ENCODE data around the gene GET4. TPM values are rescaled to one million over a fixed set of nuclear protein-coding genes. Genes with fewer than 3 reads are reported as not detected.
"Not testable (repeated sequence)": the region's sequence is repeated elsewhere in the genome, so short reads cannot be mapped to it uniquely, and the experiment has no call there.

Gene GET4
- total RNA-seq, 2 experiments from 2014 or later: 44.1 to 44.7 TPM

GRCh38 chr7:907158-907980, 31.0 kb downstream of the GET4 start:
- Mint-ChIP-seq H3K27ac (no peak overlapping the region), H3K4me3 (no peak overlapping the region), H3K9me3 (no peaks in the 10 kb centered on the region), H3K27me3 (no peaks in the 10 kb centered on the region), H3K36me3 (no peaks in the 10 kb centered on the region), H3K4me1 (peaks cover 3% of the 10 kb centered on the region)
- DNase-seq: peak; percentile 62
- peak; percentile 28 for ATAC-seq (ENCODE audit: low read depth)
- POLR2A ChIA-PET: interaction anchor here (0.6 to 2.1 kb wide), 4 partner anchors 16 to 68 kb away, joined by 3 to 6 read pairs (median 4); no protein-coding TSS in a partner anchor

- Mint-ChIP-seq H3K9me3 (no peaks in the 10 kb centered on the region), H3K27me3 (no peaks in the 10 kb centered on the region), H3K4me3 (no peak overlapping the region), H3K36me3 (no peaks in the 10 kb centered on the region), H3K27ac (no peak overlapping the region), H3K4me1 (peaks cover 3% of the 10 kb centered on the region)
- POLR2A ChIA-PET: interaction anchor here (0.6 to 2.1 kb wide), 3 partner anchors 15 to 67 kb away, joined by 3 to 6 read pairs (median 5); no protein-coding TSS in a partner anchor
- DNase-seq: no peak
- ATAC-seq (ENCODE audit: low read depth): peak; percentile 8
These were observed 31.8 kb downstream of the GET4 start for GRCh38 chr7:908159-908581.

DNA sequence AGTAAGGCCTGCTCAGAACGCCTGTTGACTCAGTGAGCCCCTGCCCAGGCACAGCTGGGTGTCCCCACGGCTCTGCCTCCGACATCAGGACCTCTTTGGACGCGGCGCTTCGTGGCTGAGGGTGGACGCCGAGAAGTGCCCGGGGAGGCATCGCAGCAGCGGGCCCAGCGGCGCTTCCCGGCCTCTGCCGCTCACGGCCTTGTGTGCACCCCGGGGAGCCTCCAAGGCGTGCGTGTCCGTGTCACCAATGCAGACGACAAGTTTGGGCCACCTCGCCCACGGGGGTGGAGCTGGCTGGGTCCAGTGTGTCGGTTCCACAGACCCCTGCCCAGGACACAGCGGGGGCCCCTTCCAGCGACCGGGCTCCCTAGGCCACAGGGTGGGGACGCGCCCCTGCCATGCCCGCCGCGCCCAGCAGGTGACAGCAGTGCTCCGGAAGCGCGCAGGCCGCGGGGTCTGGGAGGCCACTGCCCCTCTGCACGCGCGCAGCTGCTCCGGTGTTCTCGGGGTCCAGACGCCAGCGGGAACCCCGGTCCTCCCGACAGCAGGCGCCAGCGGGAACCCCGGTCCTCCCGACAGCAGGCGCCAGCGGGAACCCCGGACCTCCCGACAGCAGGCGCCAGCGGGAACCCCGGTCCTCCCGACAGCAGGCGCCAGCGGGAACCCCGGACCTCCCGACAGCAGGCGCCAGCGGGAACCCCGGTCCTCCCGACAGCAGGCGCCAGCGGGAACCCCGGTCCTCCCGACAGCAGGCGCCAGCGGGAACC, 32.4 kb downstream of the GET4 start:
- not testable (repeated sequence) for H3K4me1 Mint-ChIP-seq, H3K4me3 Mint-ChIP-seq, H3K36me3 Mint-ChIP-seq, H3K27ac Mint-ChIP-seq, H3K27me3 Mint-ChIP-seq, H3K9me3 Mint-ChIP-seq
- ATAC-seq (ENCODE audit: low read depth): peak; percentile 69
- peak; percentile 79 for DNase-seq
- POLR2A ChIA-PET: interaction anchor here (0.6 to 2.1 kb wide), 3 partner anchors 14 to 419 kb away, joined by 4 to 7 read pairs (median 5); no protein-coding TSS in a partner anchor

DNA sequence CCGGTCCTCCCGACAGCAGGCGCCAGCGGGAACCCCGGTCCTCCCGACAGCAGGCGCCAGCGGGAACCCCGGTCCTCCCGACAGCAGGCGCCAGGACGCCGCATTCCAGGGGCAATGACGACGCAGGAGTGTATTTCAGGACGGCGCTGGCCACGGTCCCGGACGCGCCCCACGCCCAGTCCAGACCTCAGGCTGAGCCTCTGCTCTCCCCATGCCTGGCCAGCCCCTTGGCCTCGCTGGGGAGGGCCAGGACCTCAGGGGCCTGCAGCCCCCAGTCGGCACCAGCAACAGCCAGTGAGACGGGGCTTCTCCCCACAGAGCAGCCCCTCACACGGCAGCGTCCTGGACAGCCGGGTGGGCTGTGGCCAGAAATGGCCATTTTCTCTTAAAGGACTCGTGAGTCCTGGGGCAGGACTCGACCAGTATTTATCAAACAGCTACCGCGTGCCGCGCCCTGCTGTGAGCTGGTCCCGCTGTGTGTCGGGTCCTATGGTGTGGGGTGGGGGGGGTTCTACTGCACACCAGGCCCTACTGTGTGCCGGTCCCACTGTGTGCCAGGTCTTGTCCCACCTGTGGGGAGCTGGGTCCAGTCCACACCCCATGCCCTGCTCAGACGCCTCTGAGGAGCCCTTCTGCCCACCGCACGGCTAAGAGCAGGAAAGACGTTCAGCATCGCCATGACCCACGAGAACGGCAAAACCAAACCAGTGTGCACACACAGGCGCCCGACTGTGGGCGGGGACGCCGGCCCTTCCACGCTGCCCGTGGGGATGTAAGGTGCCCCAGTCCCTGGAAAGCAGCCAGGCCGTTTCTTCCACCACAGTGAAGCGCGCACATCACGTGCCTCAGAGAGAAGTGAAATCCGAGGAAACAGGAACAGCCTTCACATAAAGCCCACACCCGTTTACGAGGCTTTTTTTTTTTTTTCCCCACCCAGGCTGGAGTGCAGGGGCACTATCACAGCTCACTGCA, 33.3 kb downstream of the GET4 start:
- Mint-ChIP-seq H3K36me3 (no peaks in the 10 kb centered on the region), H3K27me3 (no peaks in the 10 kb centered on the region), H3K27ac (no peak overlapping the region), H3K4me1 (peaks cover 3% of the 10 kb centered on the region), H3K4me3 (no peak overlapping the region), H3K9me3 (no peaks in the 10 kb centered on the region)
- DNase-seq (no peak), ATAC-seq (ENCODE audit: low read depth) (no peak)
- POLR2A ChIA-PET: interaction anchor here (0.5 to 1.9 kb wide), 4 partner anchors 13 to 418 kb away, joined by 3 to 7 read pairs (median 4); partner anchors contain the start of gene COX19

DNA sequence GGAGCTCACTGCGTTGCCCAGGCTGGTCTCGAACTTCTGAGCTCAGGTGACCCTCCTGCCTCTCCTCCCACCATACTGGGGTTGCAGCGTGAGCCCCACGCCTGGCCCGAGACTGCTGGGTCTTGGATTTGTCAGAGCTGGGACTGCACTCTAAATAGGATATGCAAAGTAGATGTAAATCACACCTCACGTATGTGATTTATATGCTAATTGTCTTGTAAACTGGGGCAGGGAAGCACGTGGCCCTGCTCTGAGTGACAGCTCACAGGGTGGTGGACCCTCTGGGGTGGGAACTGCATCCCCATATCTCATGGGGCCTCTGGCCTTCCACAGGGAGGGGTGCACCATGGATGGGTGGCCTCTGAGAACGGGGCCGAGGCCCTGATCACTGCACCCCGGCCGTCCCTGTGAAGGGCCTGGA, 34.1 kb downstream of the GET4 start:
- Mint-ChIP-seq H3K4me1 (peaks cover 3% of the 10 kb centered on the region), H3K36me3 (no peaks in the 10 kb centered on the region), H3K27ac (no peak overlapping the region), H3K9me3 (no peaks in the 10 kb centered on the region), H3K27me3 (no peaks in the 10 kb centered on the region), H3K4me3 (no peak overlapping the region)
- ATAC-seq (ENCODE audit: low read depth) (no peak), DNase-seq (no peak)
- POLR2A ChIA-PET: interaction anchor here (0.5 to 1.9 kb wide), 3 partner anchors 12 to 65 kb away, joined by 3 to 7 read pairs (median 5); partner anchors contain the start of gene COX19

DNA sequence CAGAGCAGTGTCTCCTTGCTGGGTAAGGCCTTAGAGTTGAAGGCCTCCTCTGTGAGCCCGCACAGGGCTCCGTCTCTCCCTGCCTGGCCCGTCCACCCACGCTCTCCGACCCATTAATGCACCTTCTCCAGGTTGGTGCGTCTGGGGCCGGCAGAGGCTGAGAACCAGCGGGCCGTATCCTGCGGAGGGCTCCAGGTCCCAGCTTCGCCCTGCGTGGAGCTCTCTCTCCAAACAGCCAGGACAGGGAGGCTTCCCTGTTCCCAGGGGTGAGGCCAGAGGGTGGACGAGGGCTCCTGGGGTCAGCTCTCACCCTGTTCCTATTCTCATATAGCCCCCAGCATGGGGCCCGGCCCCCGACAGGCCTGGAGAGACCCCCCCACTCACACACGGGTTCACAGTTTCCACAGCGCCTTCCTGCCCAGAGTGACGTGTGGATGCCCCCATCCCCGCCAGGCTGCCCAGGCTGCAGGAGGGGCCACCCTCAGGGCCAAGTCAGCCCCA, 34.6 kb downstream of the GET4 start:
- Mint-ChIP-seq H3K27me3 (no peaks in the 10 kb centered on the region), H3K27ac (no peak overlapping the region), H3K4me3 (no peak overlapping the region), H3K4me1 (peaks cover 3% of the 10 kb centered on the region), H3K36me3 (no peaks in the 10 kb centered on the region), H3K9me3 (no peaks in the 10 kb centered on the region)
- DNase-seq (no peak), ATAC-seq (ENCODE audit: low read depth) (no peak)
- POLR2A ChIA-PET: interaction anchor here (1.9 kb wide), 1 partner anchor 12 kb away, joined by 7 read pairs; no protein-coding TSS in a partner anchor

DNA sequence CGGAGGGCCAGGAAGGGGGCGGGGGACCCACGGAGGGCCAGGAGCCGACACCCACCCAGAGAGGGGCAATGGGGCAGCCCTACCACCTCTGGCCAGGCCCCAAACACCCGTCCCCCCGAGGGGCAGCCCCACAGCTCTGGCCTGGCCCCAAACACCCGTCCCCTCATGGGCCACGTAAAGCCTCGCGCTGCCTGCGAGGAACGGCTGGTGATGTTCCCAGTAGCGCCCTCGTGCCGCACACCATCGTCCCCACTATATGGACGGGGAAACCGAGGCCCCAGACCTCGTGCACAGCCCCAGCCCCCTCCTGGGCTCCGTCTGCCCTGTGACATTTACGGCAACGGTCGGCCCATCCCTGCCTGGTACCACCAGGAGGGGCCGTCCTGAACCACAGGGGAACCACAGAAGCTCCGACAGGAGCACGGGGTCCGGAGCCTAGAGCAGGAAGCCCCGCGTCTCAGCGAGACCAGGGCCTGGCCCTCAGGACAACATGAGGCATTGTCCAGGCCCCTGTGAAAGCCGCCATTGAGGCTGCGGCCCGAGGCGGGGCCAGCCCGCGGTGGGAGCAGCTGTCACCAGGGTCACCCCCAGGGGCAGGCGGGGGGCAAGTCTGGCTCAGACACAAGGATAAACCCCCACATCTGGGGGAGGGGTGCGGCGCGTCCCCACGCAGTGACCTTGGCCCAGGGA, 35.6 kb downstream of the GET4 start:
- Mint-ChIP-seq H3K36me3 (no peaks in the 10 kb centered on the region), H3K9me3 (no peaks in the 10 kb centered on the region)
- POLR2A ChIA-PET: no interaction called here

GRCh38 chr7:913736-914520, 37.6 kb downstream of the GET4 start:
- POLR2A ChIA-PET: no interaction called here
- no peak overlapping the region for H3K4me3 Mint-ChIP-seq

More for the DNA sequence above, 35.6 kb downstream of the GET4 start:
- DNase-seq (no peak), ATAC-seq (ENCODE audit: low read depth) (no peak)
- H3K27me3 Mint-ChIP-seq: no peaks in the 10 kb centered on the region
- no peak overlapping the region for H3K4me3 Mint-ChIP-seq
- peaks cover 3% of the 10 kb centered on the region for H3K4me1 Mint-ChIP-seq
- H3K27ac Mint-ChIP-seq: no peak overlapping the region

DNA sequence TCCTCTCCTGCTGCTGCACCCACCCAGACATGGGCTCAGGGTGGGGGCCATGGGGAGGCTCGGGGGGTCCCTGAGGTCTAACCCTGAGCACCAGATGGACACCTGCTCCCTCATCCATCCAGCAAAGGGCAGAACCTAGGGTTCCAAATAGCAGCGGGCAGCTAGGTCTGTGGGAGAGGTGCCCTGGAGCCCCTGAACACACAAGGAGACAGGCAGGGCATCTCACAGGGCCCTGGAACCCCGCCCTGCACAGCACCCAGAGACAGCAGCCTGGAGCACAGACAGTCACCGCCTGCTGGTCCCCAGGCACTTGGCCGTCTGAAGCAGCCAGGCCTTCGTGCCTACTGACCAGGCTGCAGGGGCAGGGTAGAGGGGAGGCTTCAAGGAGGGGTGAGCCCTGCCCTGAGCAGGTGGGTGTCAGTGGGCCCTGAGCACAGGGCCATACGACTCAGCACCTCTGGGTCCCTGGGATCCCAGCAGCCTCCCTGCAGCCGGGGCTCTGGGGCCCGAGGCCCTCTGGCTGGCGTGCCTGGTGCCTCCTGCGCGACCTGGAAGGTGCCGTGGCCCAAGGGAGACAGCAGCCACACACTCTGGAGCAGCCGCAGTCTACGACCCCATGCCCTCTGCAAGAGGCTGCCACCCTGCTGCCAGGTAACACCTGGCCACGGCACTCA, 38.3 kb downstream of the GET4 start:
- POLR2A ChIA-PET: no interaction called here
- Mint-ChIP-seq H3K36me3 (peaks cover 2% of the 10 kb centered on the region), H3K4me1 (peaks cover 5% of the 10 kb centered on the region), H3K27me3 (no peaks in the 10 kb centered on the region), H3K4me3 (no peak overlapping the region), H3K27ac (no peak overlapping the region), H3K9me3 (no peaks in the 10 kb centered on the region)
- no peak for ATAC-seq (ENCODE audit: low read depth)
- DNase-seq: no peak

More at GRCh38 chr7:913736-914520, 37.6 kb downstream of the GET4 start:
- Mint-ChIP-seq H3K27me3 (no peaks in the 10 kb centered on the region), H3K27ac (no peak overlapping the region), H3K9me3 (no peaks in the 10 kb centered on the region), H3K36me3 (no peaks in the 10 kb centered on the region), H3K4me1 (peaks cover 3% of the 10 kb centered on the region)
- ATAC-seq (ENCODE audit: low read depth) (no peak), DNase-seq (no peak)

DNA sequence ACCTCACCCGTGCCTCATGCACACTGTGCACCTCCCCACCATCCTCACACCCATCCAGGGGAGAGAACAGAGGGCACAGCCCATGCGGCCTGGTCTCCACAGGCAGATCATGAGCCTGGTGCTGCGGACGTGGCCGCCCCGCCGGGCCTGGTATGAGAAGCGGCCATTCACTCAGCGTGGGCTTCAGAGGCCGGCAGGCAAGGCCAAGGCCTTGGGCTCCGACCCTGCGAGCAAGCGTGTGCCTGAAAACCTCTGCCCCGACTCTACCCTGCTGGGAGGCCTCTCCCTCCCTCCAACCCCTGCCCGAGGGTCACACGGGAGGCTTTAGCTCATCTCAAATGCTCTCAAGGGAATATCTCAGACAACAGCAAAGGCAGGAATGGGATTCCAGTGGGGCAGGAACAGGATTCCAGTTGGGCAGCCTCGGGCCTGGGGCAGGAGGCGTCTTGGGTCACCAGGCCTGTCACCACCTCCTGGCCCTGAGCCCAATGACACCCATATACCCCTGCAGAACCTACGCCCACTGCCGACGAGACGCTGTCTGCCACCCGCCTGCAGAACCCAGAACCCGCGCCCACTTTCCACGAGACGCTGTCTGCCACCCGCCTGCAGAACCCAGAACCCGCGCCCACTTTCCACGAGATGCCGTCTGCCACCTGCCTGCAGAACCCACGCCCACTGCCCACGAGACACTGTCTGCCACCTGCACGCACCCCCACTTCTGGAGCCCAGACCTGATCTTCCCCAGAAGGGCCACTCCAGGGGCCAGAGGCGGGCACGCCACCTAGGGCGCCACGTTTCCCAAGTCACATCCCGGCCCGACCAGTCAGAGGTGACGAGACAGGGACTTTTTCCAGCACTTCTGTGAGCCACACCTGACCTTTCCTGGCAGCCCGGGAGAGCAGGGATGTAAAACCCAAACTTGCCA, 39.2 kb downstream of the GET4 start:
- Mint-ChIP-seq H3K27me3 (no peaks in the 10 kb centered on the region), H3K36me3 (peaks cover 2% of the 10 kb centered on the region), H3K27ac (no peak overlapping the region), H3K4me3 (no peak overlapping the region), H3K9me3 (no peaks in the 10 kb centered on the region), H3K4me1 (peaks cover 2% of the 10 kb centered on the region)
- POLR2A ChIA-PET: no interaction called here
- DNase-seq: no peak
- ATAC-seq (ENCODE audit: low read depth): no peak

All from activated naive CD8-positive, alpha-beta T cell treated with anti-CD3 and anti-CD28 coated beads, Interleukin-2, amount 10 ng/mL, durations not matched to agents 7 days and 5 days (primary cell).